Astrocyte (in vitro differentiated cells and primary cell): ENCODE measurements around the gene PHKA2. TPM values are rescaled to one million over a fixed set of nuclear protein-coding genes. Genes with fewer than 3 reads are reported as not detected.
A peak's percentile ranks its signal among the peaks of the same experiment; 100 is the strongest.

Source experiments
- DNase-seq: peaks from one replicate; pipeline ENCODE4 v3.0.0-alpha.2; 2010; ENCODE audit warnings: low read depth
- FAIRE-seq: peaks from 2 replicates; lab custom pipeline; 2011; peaks lifted over from hg19 to GRCh38; lab: Jason Lieb, UNC
- H2AFZ ChIP-seq: 2 replicates; pipeline ENCODE4 v1.6.0; 2012; ENCODE audit warnings: low read depth, low read length, inconsistent platforms
- H3K27ac ChIP-seq: 2 replicates; pipeline ENCODE4 v1.5.1; 2011; ENCODE audit warnings: low read depth, low read length, inconsistent platforms
- H3K27me3 ChIP-seq: 2 replicates; pipeline ENCODE4 v1.6.0; 2011; ENCODE audit warnings: low read length, inconsistent platforms; ENCODE audit not compliant: insufficient read depth
- H3K36me3 ChIP-seq: 2 replicates; pipeline ENCODE4 v1.5.1; 2011; ENCODE audit warnings: low read length, inconsistent platforms; ENCODE audit not compliant: insufficient read depth
- H3K4me1 ChIP-seq: 2 replicates; pipeline ENCODE4 v1.5.1; 2011; ENCODE audit warnings: low read length, inconsistent platforms; ENCODE audit not compliant: insufficient read depth
- H3K4me2 ChIP-seq: 2 replicates; pipeline ENCODE4 v1.6.0; 2012; ENCODE audit warnings: low read length, inconsistent platforms
- H3K4me3 ChIP-seq: 2 replicates; pipeline ENCODE4 v1.5.1; 2011; ENCODE audit warnings: low read depth, mild to moderate bottlenecking, low read length, inconsistent platforms; ENCODE audit not compliant: insufficient read depth
- H3K79me2 ChIP-seq: 2 replicates; pipeline ENCODE4 v1.6.0; 2012; ENCODE audit warnings: mild to moderate bottlenecking, low read length, inconsistent platforms; ENCODE audit not compliant: insufficient read depth
- H3K9ac ChIP-seq: 2 replicates; pipeline ENCODE4 v1.6.0; 2012; ENCODE audit warnings: mild to moderate bottlenecking, low read length, inconsistent platforms
- H3K9me3 ChIP-seq: 2 replicates; pipeline ENCODE4 v1.5.1; 2012; ENCODE audit warnings: low read depth, mild to moderate bottlenecking, low read length, inconsistent platforms; ENCODE audit not compliant: insufficient read depth
- H4K20me1 ChIP-seq: 2 replicates; pipeline ENCODE4 v1.6.0; 2012; ENCODE audit warnings: low read length, inconsistent platforms; ENCODE audit not compliant: insufficient read depth
- H3K27ac Mint-ChIP-seq: one replicate; pipeline ENCODE4 v1.8.0; 2021; ENCODE audit warnings: mild to moderate bottlenecking, mixed read lengths; ENCODE audit not compliant: unreplicated experiment
- H3K27me3 Mint-ChIP-seq: one replicate; pipeline ENCODE4 v1.8.0; 2021; ENCODE audit warnings: low read depth, mixed read lengths; ENCODE audit not compliant: unreplicated experiment
- H3K36me3 Mint-ChIP-seq: one replicate; pipeline ENCODE4 v1.8.0; 2021; ENCODE audit warnings: low read depth, mixed read lengths; ENCODE audit not compliant: unreplicated experiment
- H3K4me1 Mint-ChIP-seq: one replicate; pipeline ENCODE4 v1.8.0; 2021; ENCODE audit warnings: low read depth, mixed read lengths; ENCODE audit not compliant: unreplicated experiment
- H3K4me3 Mint-ChIP-seq: one replicate; pipeline ENCODE4 v1.8.0; 2021; ENCODE audit warnings: mild to moderate bottlenecking, moderate library complexity, mixed read lengths; ENCODE audit not compliant: unreplicated experiment
- H3K9me3 Mint-ChIP-seq: one replicate; pipeline ENCODE4 v1.8.0; 2021; ENCODE audit warnings: mild to moderate bottlenecking, mixed read lengths; ENCODE audit not compliant: unreplicated experiment
- CTCF ChIP-seq: IDR thresholded peaks from 2 replicates; pipeline ENCODE4 v1.5.1; 2011; ENCODE audit warnings: low read depth, mild to moderate bottlenecking, inconsistent platforms, low read length, moderate library complexity; ENCODE audit not compliant: insufficient read depth
- EZH2 ChIP-seq: IDR thresholded peaks from 2 replicates; pipeline ENCODE4 v1.6.1; 2012; ENCODE audit warnings: mild to moderate bottlenecking, low read length, inconsistent platforms; ENCODE audit not compliant: insufficient read depth
- total RNA-seq: library from RNA; stranded (reverse); gene quantifications from 2 replicates; pipeline ENCODE4 v1.2.1, GENCODE V29; 2021

PHKA2 gene
- total RNA-seq, 1 donor from 2014 or later, result 12.4 TPM

DNA sequence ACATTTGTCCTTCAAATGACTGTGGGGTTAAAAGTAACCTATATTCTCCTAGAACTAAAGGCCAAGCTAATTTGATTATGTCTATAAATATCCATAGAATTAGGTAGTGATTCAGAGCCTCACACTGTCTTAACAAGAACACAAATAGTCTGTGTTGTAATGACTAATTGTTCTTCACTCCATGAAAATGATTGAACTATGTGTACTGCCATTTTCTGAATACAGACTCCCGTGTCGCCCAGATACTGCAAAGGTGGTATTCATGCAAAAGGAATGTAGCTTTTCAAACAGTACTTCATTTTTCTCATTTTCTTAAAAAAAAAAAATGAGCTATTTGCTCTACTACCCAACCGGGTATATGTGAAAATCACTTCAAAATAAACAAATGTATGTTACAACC is 11.3 kb upstream of the PHKA2 start:
- Histone ChIP-seq H3K9me3 (no peaks in the 10 kb centered on the region), H3K79me2 (no peaks in the 10 kb centered on the region), H3K4me3 (peak overlapping the region; percentile 37), H3K9ac (peak overlapping the region; percentile 87), H3K4me2 (peak overlapping the region; percentile 88), H4K20me1 (no peaks in the 10 kb centered on the region), H3K27ac (peak overlapping the region; percentile 97), H3K27me3 (no peaks in the 10 kb centered on the region), H3K4me1 (peaks cover 6% of the 10 kb centered on the region), H3K36me3 (no peaks in the 10 kb centered on the region), H2AFZ (no peak overlapping the region)
- no peaks in the 10 kb centered on the region for H3K36me3 Mint-ChIP-seq
- no peaks in the 10 kb centered on the region for H3K27me3 Mint-ChIP-seq
- H3K27ac Mint-ChIP-seq, result peak overlapping the region; percentile 89
- FAIRE-seq, result peak; percentile 99
- TF ChIP-seq CTCF (no peak), EZH2 (no peak)
- H3K4me3 Mint-ChIP-seq, result no peak overlapping the region
- DNase-seq, result peak; percentile 79
- H3K4me1 Mint-ChIP-seq, result peaks cover 8% of the 10 kb centered on the region
- no peaks in the 10 kb centered on the region for H3K9me3 Mint-ChIP-seq

DNA sequence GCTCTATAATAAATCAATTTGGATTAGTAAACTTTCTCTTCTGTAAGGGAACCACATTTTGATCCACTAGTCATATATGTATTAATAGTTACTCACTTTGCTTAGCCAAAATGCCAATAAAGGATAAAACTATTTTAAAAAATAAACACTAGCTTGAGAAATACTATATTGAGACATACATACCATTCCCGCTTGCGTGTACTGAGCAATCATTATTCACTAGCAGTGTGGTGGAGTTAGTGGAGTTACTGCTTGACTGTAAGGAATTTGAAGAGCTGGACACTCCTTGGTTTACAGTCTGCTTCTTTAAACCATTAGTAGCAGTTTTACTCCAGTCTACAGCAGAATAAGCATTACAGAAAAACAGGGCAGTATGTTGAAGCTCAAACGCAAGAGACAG is 10.8 kb upstream of the PHKA2 start:
- no peaks in the 10 kb centered on the region for H3K36me3 Mint-ChIP-seq
- peak; percentile 85 for DNase-seq
- TF ChIP-seq CTCF (no peak), EZH2 (no peak)
- H3K27me3 ChIP-seq, result no peaks in the 10 kb centered on the region
- no peaks in the 10 kb centered on the region for H3K9me3 Mint-ChIP-seq
- no peaks in the 10 kb centered on the region for H4K20me1 ChIP-seq
- H3K4me3 Mint-ChIP-seq, result no peak overlapping the region
- H3K4me1 Mint-ChIP-seq, result peaks cover 8% of the 10 kb centered on the region
- H3K4me3 ChIP-seq, result peak overlapping the region; percentile 37
- H3K4me1 ChIP-seq, result peaks cover 6% of the 10 kb centered on the region
- peak overlapping the region; percentile 97 for H3K27ac ChIP-seq
- FAIRE-seq, result no peak
- peak overlapping the region; percentile 87 for H3K9ac ChIP-seq
- H2AFZ ChIP-seq, result no peak overlapping the region
- H3K27ac Mint-ChIP-seq, result peak overlapping the region; percentile 89
- H3K4me2 ChIP-seq, result peak overlapping the region; percentile 88
- no peaks in the 10 kb centered on the region for H3K79me2 ChIP-seq
- no peaks in the 10 kb centered on the region for H3K27me3 Mint-ChIP-seq
- H3K36me3 ChIP-seq, result no peaks in the 10 kb centered on the region
- no peaks in the 10 kb centered on the region for H3K9me3 ChIP-seq

GRCh38 chrX:18992829-18993228 is 8.9 kb upstream of the PHKA2 start:
- Histone ChIP-seq H3K4me3 (no peak overlapping the region), H3K79me2 (no peaks in the 10 kb centered on the region), H3K36me3 (no peaks in the 10 kb centered on the region), H3K27me3 (no peaks in the 10 kb centered on the region), H3K4me1 (peaks cover 6% of the 10 kb centered on the region), H3K27ac (no peak overlapping the region), H4K20me1 (no peaks in the 10 kb centered on the region), H3K4me2 (no peak overlapping the region), H3K9ac (no peak overlapping the region), H2AFZ (no peak overlapping the region), H3K9me3 (no peaks in the 10 kb centered on the region)
- Mint-ChIP-seq H3K4me3 (no peak overlapping the region), H3K27ac (no peak overlapping the region), H3K9me3 (no peaks in the 10 kb centered on the region), H3K27me3 (no peaks in the 10 kb centered on the region), H3K36me3 (no peaks in the 10 kb centered on the region), H3K4me1 (peaks cover 8% of the 10 kb centered on the region)
- no peak for DNase-seq
- FAIRE-seq, result peak; percentile 87
- TF ChIP-seq CTCF (no peak), EZH2 (no peak)
